Activated CD8-positive, alpha-beta memory T cell treated with anti-CD3 and anti-CD28 coated beads, Interleukin-2, amount 50 U/mL, for 1 hour (primary cell): ENCODE data around the gene GNPDA1.
"Not testable (repeated sequence)": the region's sequence is repeated elsewhere in the genome, so short reads cannot be mapped to it uniquely, and the experiment has no call there.

Experiments
- DNase-seq: peaks from one replicate; pipeline ENCODE4 v3.0.0-alpha.2; 2020; ENCODE audit errors: extremely low read depth

GNPDA1 gene

GRCh38 chr5:142012792-142013388, at the start of gene GNPDA1:
Gene GNPDA1, minus strand, starts transcription at chr5:142013027. Its CDS starts 992 bp downstream, at chr5:142012035.
- DNase-seq: no peak

- no peak for DNase-seq
These were observed 46.6 kb upstream of the GNPDA1 start for GRCh38 chr5:142059304-142059940.

- no peak for DNase-seq
These were observed 44.9 kb upstream of the GNPDA1 start for GRCh38 chr5:142057697-142058056.

GRCh38 chr5:142056816-142057696, 44.2 kb upstream of the GNPDA1 start:
- no peak for DNase-seq

GRCh38 chr5:142055301-142055700, 42.5 kb upstream of the GNPDA1 start:
- no peak for DNase-seq

GRCh38 chr5:142053426-142054151, 40.8 kb upstream of the GNPDA1 start:
- no peak for DNase-seq

- not testable (repeated sequence) for DNase-seq
These were observed 39.2 kb upstream of the GNPDA1 start for GRCh38 chr5:142052026-142052425.

- no peak for DNase-seq
These were observed 35.4 kb upstream of the GNPDA1 start for GRCh38 chr5:142048272-142048671.

GRCh38 chr5:142046191-142046590, 33.4 kb upstream of the GNPDA1 start:
- no peak for DNase-seq

GRCh38 chr5:142040881-142041280, 28.1 kb upstream of the GNPDA1 start:
- DNase-seq: not testable (repeated sequence)

- DNase-seq: no peak
These were observed 27.5 kb upstream of the GNPDA1 start for GRCh38 chr5:142040285-142040684.

- DNase-seq: no peak
These were observed 25.9 kb upstream of the GNPDA1 start for GRCh38 chr5:142038735-142039134.

GRCh38 chr5:142037599-142037998, 24.8 kb upstream of the GNPDA1 start:
- DNase-seq: not testable (repeated sequence)

- DNase-seq: no peak
These were observed 24.1 kb upstream of the GNPDA1 start for GRCh38 chr5:142036918-142037317.

GRCh38 chr5:142034994-142035393, 22.2 kb upstream of the GNPDA1 start:
- DNase-seq: no peak

- not testable (repeated sequence) for DNase-seq
These were observed 21.1 kb upstream of the GNPDA1 start for GRCh38 chr5:142033632-142034567.

- no peak for DNase-seq
These were observed 20.2 kb upstream of the GNPDA1 start for GRCh38 chr5:142032747-142033631.

- DNase-seq: no peak
These were observed 19.3 kb upstream of the GNPDA1 start for GRCh38 chr5:142032150-142032549.

GRCh38 chr5:142025637-142026036, 12.8 kb upstream of the GNPDA1 start:
- no peak for DNase-seq

- DNase-seq: peak; percentile 40
These were observed 12.0 kb upstream of the GNPDA1 start for GRCh38 chr5:142024771-142025304.
